Loucy (cell line): ENCODE data around the gene ZNF302.

Source experiments
- EZH2phosphoT487 ChIP-seq: fragments of 200-600 bp; IDR thresholded peaks from 2 replicates; pipeline ENCODE4 v1.6.1; 2018; ENCODE audit warnings: antibody characterized with exemption, mild to moderate bottlenecking, moderate library complexity, borderline replicate concordance
- TF ChIP-seq, protein P1 (sequence below): fragments of 200-600 bp; sonication (generic); conservative IDR thresholded peaks from 2 replicates; pipeline ENCODE4 v1.5.1; 2014; ENCODE audit warnings: mild to moderate bottlenecking, antibody characterized with exemption, low read length

DNA sequence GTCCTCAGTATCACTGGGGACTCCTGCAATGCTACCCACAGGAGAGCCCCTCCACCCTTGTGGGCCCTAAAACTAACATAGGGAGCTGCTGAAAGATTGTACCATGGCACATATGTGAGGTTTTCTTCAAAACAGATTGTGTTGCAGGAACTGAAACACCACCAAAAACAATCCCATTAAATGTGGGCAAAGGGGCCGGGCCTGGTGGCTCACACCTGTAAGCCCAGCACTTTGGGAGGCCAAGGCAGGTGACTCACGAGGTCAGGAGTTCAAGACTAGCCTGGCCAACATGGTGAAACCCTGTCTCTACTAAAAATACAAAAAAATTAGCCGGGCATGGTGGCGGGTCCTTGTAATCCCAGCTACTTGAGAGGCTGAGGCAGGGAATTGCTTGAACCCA is 35.2 kb upstream of the ZNF302 start:
- TF ChIP-seq, protein P1, sequence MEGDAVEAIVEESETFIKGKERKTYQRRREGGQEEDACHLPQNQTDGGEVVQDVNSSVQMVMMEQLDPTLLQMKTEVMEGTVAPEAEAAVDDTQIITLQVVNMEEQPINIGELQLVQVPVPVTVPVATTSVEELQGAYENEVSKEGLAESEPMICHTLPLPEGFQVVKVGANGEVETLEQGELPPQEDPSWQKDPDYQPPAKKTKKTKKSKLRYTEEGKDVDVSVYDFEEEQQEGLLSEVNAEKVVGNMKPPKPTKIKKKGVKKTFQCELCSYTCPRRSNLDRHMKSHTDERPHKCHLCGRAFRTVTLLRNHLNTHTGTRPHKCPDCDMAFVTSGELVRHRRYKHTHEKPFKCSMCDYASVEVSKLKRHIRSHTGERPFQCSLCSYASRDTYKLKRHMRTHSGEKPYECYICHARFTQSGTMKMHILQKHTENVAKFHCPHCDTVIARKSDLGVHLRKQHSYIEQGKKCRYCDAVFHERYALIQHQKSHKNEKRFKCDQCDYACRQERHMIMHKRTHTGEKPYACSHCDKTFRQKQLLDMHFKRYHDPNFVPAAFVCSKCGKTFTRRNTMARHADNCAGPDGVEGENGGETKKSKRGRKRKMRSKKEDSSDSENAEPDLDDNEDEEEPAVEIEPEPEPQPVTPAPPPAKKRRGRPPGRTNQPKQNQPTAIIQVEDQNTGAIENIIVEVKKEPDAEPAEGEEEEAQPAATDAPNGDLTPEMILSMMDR = no peak
- TF ChIP-seq EZH2phosphoT487 = no peak
